Amniotic epithelial cell (primary cell): ENCODE results near the gene BSN.

Source experiments
- DNase-seq: peaks from one replicate; pipeline ENCODE4 v3.0.0-alpha.2; 2010; ENCODE audit warnings: low read depth

The BSN gene

GRCh38 chr3:49602877-49603411, 48.7 kb downstream of the BSN start:
- no peak for DNase-seq

GRCh38 chr3:49606427-49606826, 52.1 kb downstream of the BSN start:
- no peak for DNase-seq

GRCh38 chr3:49607105-49607591, 52.9 kb downstream of the BSN start:
- DNase-seq = no peak

- DNase-seq = no peak
Observed at GRCh38 chr3:49607796-49608195, 53.5 kb downstream of the BSN start.

- no peak for DNase-seq
Observed at GRCh38 chr3:49609314-49609713, 55.0 kb downstream of the BSN start.

GRCh38 chr3:49609815-49610214, 55.5 kb downstream of the BSN start:
- no peak for DNase-seq

GRCh38 chr3:49610666-49611280, 56.5 kb downstream of the BSN start:
- no peak for DNase-seq

- no peak for DNase-seq
Observed at GRCh38 chr3:49611291-49611690, 57.0 kb downstream of the BSN start.

GRCh38 chr3:49611719-49612118, 57.4 kb downstream of the BSN start:
- DNase-seq = no peak

- DNase-seq = no peak
Observed at GRCh38 chr3:49614936-49615335, 60.7 kb downstream of the BSN start.

GRCh38 chr3:49616061-49616460, 61.8 kb downstream of the BSN start:
- no peak for DNase-seq

GRCh38 chr3:49616491-49616941, 62.2 kb downstream of the BSN start:
- peak; percentile 66 for DNase-seq

GRCh38 chr3:49617390-49618013, 63.2 kb downstream of the BSN start:
- DNase-seq = no peak

- DNase-seq = peak; percentile 27
Observed at GRCh38 chr3:49618412-49618811, 64.1 kb downstream of the BSN start.

- no peak for DNase-seq
Observed at GRCh38 chr3:49619649-49620048, 65.4 kb downstream of the BSN start.

- no peak for DNase-seq
Observed at GRCh38 chr3:49620728-49621127, 66.5 kb downstream of the BSN start.

GRCh38 chr3:49623071-49623470, 68.8 kb downstream of the BSN start:
- DNase-seq = no peak

GRCh38 chr3:49625071-49625470, 70.8 kb downstream of the BSN start:
- no peak for DNase-seq

- DNase-seq = peak; percentile 11
Observed at GRCh38 chr3:49626101-49626581, 71.9 kb downstream of the BSN start.

- no peak for DNase-seq
Observed at GRCh38 chr3:49626796-49627195, 72.5 kb downstream of the BSN start.

- no peak for DNase-seq
Observed at GRCh38 chr3:49627634-49628033, 73.4 kb downstream of the BSN start.

GRCh38 chr3:49628249-49628648, 74.0 kb downstream of the BSN start:
- no peak for DNase-seq

GRCh38 chr3:49629451-49629850, 75.2 kb downstream of the BSN start:
- DNase-seq = no peak
